Upper lobe of left lung (tissue), 6 donors: Measurements from ENCODE around the gene COL6A5. TPM values are rescaled to one million over a fixed set of nuclear protein-coding genes. Genes with fewer than 3 reads are reported as not detected.

Source experiments
- ATAC-seq, 2 donors: fragments of 200-7000 bp; cut with Tn5 transposase; one replicate each; pipeline ENCODE4 v1.9.1; 2022; ENCODE audit warnings: mild to moderate bottlenecking in 2 of 2, moderate library complexity in 2 of 2; ENCODE audit not compliant: low FRiP score in 2 of 2
- DNase-seq, 2 donors: peaks; one replicate each; pipeline ENCODE4 v3.0.0-alpha.2; 2019 to 2020
- H3K27ac ChIP-seq, 4 donors: fragments of 200-600 bp; sonication (generic); one replicate each; pipeline ENCODE4 v1.5.1; 2016 to 2019
- H3K27me3 ChIP-seq, 4 donors: fragments of 200-600 bp; sonication (generic); one replicate each; pipeline ENCODE4 v1.5.1; 2017 to 2019
- H3K36me3 ChIP-seq, 4 donors: fragments of 200-600 bp; sonication (generic); one replicate each; pipeline ENCODE4 v1.5.1; 2016 to 2019
- H3K4me1 ChIP-seq, 4 donors: fragments of 200-600 bp; sonication (generic); one replicate each; pipeline ENCODE4 v1.5.1; 2018 to 2019
- H3K4me3 ChIP-seq, 4 donors: fragments of 200-600 bp; sonication (generic); one replicate each; pipeline ENCODE4 v1.5.1; 2017 to 2019; ENCODE audit warnings: mild to moderate bottlenecking in 2 of 4, moderate library complexity in 1 of 4
- H3K9me3 ChIP-seq, 4 donors: fragments of 200-600 bp; sonication (generic); one replicate each; pipeline ENCODE4 v1.5.1; 2018 to 2019
- EP300 ChIP-seq, 4 donors: sonication (generic); formaldehyde crosslinking; IDR thresholded peaks; one replicate each; pipeline ENCODE4 v1.5.1; 2017; ENCODE audit warnings: antibody characterized with exemption in 4 of 4, control low read depth in 2 of 4
- POLR2A ChIP-seq, 4 donors: fragments of 450-650 bp; IDR thresholded peaks; one replicate each; pipeline ENCODE4 v1.5.1; 2016 to 2017; ENCODE audit warnings: antibody characterized with exemption in 4 of 4, mild to moderate bottlenecking in 2 of 4
- POLR2AphosphoS5 ChIP-seq, 2 donors: sonication (generic); formaldehyde crosslinking; IDR thresholded peaks; one replicate each; pipeline ENCODE4 v1.5.1; 2017; ENCODE audit warnings: antibody characterized with exemption in 2 of 2
- WGBS, 2 donors: methylation state at CpG; one replicate each; pipeline ENCODE4 v1.1.5; 2017 to 2018; 5-methylcytosine and 5-hydroxymethylcytosine counted together
- total RNA-seq, 6 donors: library from RNA; depleted of rRNA in 4 of 6; stranded (reverse); fragments of >200 nt in 4 of 6; gene quantifications; one replicate each; pipeline versions ENCODE4 v1.1.0 to v1.2.1, GENCODE V29; 2016 to 2021
- TF ChIP-seq, protein P1 (sequence below), 6 experiments: fragments of 450-650 bp in 4 of 6; fragments of 200-600 bp in 2 of 6; sonication (generic) in 2 of 6; IDR thresholded peaks; one replicate each; pipeline ENCODE4 v1.5.1; 2016 to 2019; ENCODE audit warnings: antibody characterized with exemption in 6 of 6
- donor health status: DM: no; HTN: no; CAD: no; lungs with moderate emphysema.
- donor health status: DM: no; HTN: yes; CAD: no; lungs with severe emphysema.

Gene COL6A5
- total RNA-seq, 6 donors from 2014 or later = 1.7 to 6.1 (median 3.9) TPM

GRCh38 chr3:130516645-130517512, 171.4 kb downstream of the COL6A5 start, which contains the start of gene COL6A6:
Gene COL6A6 (plus strand): TSS chr3:130517177. CDS start chr3:130560365, 43,188 bp downstream.
- Histone ChIP-seq H3K9me3 (no peaks in the 10 kb centered on the region), H3K4me1 (no peaks in the 10 kb centered on the region), H3K27me3 (peaks cover 0 to 7% (median 3%) of the 10 kb centered on the region in 4 donors), H3K4me3 (peak within 1 kb of the TSS; percentile 18 to 47 (median 43)), H3K27ac (peak within 1 kb of the TSS; percentile 41 to 63 (median 53)), H3K36me3 (no peaks in the 10 kb centered on the region)
- 5% methylated on average over 32 to 41 of the region's 58 CpGs for WGBS, 2 donors
- DNase-seq = peak in 1 of 2 donors; percentile 85
- TF ChIP-seq, protein P1, sequence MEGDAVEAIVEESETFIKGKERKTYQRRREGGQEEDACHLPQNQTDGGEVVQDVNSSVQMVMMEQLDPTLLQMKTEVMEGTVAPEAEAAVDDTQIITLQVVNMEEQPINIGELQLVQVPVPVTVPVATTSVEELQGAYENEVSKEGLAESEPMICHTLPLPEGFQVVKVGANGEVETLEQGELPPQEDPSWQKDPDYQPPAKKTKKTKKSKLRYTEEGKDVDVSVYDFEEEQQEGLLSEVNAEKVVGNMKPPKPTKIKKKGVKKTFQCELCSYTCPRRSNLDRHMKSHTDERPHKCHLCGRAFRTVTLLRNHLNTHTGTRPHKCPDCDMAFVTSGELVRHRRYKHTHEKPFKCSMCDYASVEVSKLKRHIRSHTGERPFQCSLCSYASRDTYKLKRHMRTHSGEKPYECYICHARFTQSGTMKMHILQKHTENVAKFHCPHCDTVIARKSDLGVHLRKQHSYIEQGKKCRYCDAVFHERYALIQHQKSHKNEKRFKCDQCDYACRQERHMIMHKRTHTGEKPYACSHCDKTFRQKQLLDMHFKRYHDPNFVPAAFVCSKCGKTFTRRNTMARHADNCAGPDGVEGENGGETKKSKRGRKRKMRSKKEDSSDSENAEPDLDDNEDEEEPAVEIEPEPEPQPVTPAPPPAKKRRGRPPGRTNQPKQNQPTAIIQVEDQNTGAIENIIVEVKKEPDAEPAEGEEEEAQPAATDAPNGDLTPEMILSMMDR (IDR thresholded peaks at IDR 0.05) = no peak
- TF ChIP-seq POLR2A (IDR thresholded peaks at IDR 0.05) (no peak), POLR2AphosphoS5 (IDR thresholded peaks at IDR 0.05) (no peak), EP300 (IDR thresholded peaks at IDR 0.05) (no peak)
- peak; percentile 29 to 54 for ATAC-seq

GRCh38 chr3:130517602-130518001, 172.1 kb downstream of the COL6A5 start:
- H3K27ac ChIP-seq = peak overlapping the region in 1 of 4 donors; percentile 63
- TF ChIP-seq POLR2A (IDR thresholded peaks at IDR 0.05) = no peak
- TF ChIP-seq POLR2AphosphoS5 (IDR thresholded peaks at IDR 0.05) = no peak

DNA sequence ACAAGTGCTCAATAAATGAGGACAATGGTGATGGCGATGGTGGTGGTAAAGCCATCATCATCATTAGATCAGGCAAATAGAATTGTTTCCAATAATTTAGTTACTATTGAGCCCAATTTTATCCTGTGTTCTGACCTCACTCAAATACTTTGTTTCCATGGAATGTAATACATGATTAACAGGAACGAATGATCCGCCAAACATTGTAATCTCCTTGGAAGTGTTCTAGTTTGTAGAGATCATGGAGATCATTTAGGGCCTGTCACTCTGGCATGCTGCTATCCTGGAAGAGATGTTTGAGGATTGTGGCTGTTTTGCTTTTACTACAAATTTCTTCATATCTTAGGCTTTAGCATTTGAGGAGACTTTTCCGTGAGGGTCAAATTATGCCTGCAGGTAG, 174.3 kb downstream of the COL6A5 start:
- 84 to 85% methylated on average over 4 of the region's 4 CpGs for WGBS, 2 donors
- Histone ChIP-seq H3K27me3 (peaks cover 0 to 7% (median 3%) of the 10 kb centered on the region in 4 donors), H3K9me3 (no peaks in the 10 kb centered on the region), H3K4me1 (no peaks in the 10 kb centered on the region), H3K4me3 (no peak overlapping the region), H3K36me3 (no peaks in the 10 kb centered on the region), H3K27ac (no peak overlapping the region)
- TF ChIP-seq POLR2A (IDR thresholded peaks at IDR 0.05) = no peak
- TF ChIP-seq EP300 (IDR thresholded peaks at IDR 0.05) = no peak
- TF ChIP-seq, protein P1 (IDR thresholded peaks at IDR 0.05) = no peak
- no peak for TF ChIP-seq POLR2AphosphoS5 (IDR thresholded peaks at IDR 0.05)
- ATAC-seq = no peak
- DNase-seq = no peak

More at GRCh38 chr3:130517602-130518001, 172.1 kb downstream of the COL6A5 start:
- no peaks in the 10 kb centered on the region for H3K9me3 ChIP-seq
- H3K4me3 ChIP-seq = peak overlapping the region; percentile 18 to 47 (median 43)
- 22 to 25% methylated on average over 11 of the region's 11 CpGs for WGBS, 2 donors
- H3K4me1 ChIP-seq = no peaks in the 10 kb centered on the region
- DNase-seq = peak in 1 of 2 donors; percentile 59
- peaks cover 0 to 7% (median 3%) of the 10 kb centered on the region in 4 donors for H3K27me3 ChIP-seq
- H3K36me3 ChIP-seq = no peaks in the 10 kb centered on the region
- peak; percentile 43 to 54 for ATAC-seq

DNA sequence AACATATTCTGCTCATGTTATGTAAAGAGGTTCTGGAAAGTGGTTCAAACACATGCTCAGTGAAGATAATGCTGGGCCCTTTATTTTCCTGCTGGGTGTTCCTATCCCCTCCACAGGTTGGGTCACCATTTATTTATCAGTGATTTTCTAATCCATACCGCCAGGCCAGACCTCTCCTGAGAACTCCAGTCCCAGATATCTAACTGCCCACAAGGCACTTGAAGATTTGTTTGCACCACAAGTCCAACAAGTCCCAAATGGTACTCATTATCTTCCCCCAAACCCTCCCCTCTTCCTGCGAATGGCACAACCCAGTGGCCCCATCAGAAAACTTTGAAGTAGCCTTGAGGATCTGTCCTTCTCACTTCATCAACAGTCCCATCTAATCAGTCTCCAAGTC, 176.9 kb downstream of the COL6A5 start:
- WGBS, 2 donors = 66 to 79% methylated on average over 2 of the region's 2 CpGs
- no peak for ATAC-seq

DNA sequence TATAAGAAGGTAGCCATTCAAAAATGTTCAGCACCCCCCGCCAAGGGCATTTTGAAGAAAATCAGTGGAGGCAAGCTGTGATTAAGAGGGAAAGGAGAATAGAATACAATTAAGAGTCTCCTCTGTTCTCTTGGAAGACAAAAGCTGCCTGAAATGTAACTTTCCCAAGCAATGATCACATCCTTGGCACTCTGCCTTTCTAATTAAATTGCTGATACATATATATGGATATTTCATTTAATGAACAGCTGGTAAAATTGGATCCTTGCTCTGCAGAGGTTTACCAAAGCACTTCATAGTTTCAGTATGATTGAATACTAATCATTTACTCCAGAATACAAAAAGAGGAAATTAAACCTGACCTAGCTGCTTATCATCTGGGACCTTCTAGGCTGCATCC, 182.0 kb downstream of the COL6A5 start:
- DNase-seq = no peak
- H3K4me3 ChIP-seq = no peak overlapping the region
- no peaks in the 10 kb centered on the region for H3K4me1 ChIP-seq
- ATAC-seq = no peak
- H3K27me3 ChIP-seq = no peaks in the 10 kb centered on the region
- H3K36me3 ChIP-seq = no peaks in the 10 kb centered on the region
- no peaks in the 10 kb centered on the region for H3K9me3 ChIP-seq
- TF ChIP-seq POLR2AphosphoS5 (IDR thresholded peaks at IDR 0.05) (no peak), EP300 (IDR thresholded peaks at IDR 0.05) (no peak), POLR2A (IDR thresholded peaks at IDR 0.05) (no peak)
- TF ChIP-seq, protein P1 (IDR thresholded peaks at IDR 0.05) = no peak
- 93 to 97% methylated on average over 1 of the region's 1 CpG for WGBS, 2 donors
- H3K27ac ChIP-seq = no peak overlapping the region

More for the DNA sequence above, 176.9 kb downstream of the COL6A5 start:
- no peak overlapping the region for H3K27ac ChIP-seq
- H3K4me1 ChIP-seq = no peaks in the 10 kb centered on the region
- H3K9me3 ChIP-seq = no peaks in the 10 kb centered on the region
- no peaks in the 10 kb centered on the region for H3K36me3 ChIP-seq
- DNase-seq = no peak
- no peaks in the 10 kb centered on the region for H3K27me3 ChIP-seq
- no peak overlapping the region for H3K4me3 ChIP-seq
- TF ChIP-seq EP300 (IDR thresholded peaks at IDR 0.05) = no peak
- TF ChIP-seq, protein P1 (IDR thresholded peaks at IDR 0.05) = no peak
- no peak for TF ChIP-seq POLR2A (IDR thresholded peaks at IDR 0.05)
- no peak for TF ChIP-seq POLR2AphosphoS5 (IDR thresholded peaks at IDR 0.05)
